Measurements from ENCODE around the gene KASH5.

The KASH5 gene

DNA sequence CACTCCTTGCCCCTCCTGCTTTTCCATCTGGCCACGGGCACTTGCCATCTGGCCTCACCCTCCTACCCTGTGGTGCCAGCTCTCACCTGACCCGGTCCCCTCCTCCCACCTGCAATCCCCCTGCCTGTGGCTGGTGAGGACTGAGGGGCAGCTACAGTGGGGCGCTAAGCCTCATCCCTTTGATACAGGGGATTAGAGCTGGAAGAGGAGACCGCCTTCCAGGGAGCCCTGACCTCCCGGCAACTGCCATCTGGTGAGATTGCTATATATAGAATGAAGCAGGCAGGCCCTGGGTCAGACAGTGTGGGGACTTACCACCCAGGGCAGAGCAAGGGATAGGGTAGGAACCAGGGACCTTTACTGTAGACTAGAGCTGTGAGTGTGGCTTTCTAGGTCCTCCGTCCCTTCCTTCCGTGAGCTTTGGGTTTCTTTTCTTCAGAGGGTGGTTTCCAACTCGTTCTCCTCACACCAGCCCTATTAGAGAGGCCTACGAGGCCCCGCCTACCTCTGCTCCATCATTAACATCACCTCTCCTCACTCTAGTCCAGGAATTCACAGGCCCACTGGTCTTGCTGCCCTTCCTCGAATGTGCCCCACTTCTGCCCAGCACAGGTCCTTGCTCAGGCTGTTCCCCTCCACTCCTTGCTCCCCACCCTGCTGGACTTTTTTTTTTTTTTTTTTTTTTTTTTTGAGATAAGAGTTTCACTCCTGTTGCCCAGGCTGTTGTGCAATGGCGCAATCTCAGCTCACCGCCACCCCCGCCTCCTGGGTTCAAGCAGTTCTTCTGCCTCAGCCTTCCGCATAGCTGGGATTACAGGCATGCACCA, 7.7 kb downstream of the KASH5 start:
- DNase-seq (ENCODE audit: low spot score): peak; percentile 83

DNA sequence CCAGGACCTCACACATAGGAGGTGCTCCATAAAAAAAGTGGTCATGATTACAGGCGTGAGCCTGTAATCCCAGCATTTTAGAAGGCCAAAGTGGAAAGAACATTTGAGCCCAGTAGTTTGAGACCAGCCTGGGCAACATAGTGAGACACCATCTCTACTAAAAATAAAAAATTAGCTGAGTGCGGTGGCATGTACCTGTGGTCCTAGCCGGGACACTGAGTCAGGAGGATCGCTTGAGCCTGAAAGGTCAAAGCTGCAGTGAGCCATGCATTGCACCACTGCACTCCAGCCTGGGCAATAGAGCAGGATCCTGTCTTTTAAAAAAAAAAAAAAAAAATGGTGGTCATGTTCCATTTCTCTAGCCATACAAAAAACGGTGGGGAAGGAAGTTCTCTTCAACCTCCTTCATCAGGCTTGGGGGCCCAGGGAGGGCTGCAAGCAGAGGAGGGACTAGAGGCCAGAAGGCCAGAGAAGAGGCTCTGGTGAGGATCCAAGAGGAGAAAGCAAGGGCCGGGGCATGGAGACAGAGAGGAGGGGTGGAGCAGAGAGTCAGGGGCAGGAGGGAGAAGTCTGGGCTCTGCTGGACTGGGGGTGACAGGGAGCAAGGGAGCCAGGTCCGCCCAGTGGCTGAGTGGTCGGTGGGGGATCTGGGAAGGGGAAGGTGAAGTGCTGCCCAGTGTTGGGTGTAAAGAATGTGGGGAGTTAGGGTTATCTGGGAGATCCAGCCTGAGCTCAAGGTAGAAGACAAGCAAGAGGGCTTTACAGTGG, 8.9 kb downstream of the KASH5 start:
- DNase-seq (ENCODE audit: low spot score): no peak

DNA sequence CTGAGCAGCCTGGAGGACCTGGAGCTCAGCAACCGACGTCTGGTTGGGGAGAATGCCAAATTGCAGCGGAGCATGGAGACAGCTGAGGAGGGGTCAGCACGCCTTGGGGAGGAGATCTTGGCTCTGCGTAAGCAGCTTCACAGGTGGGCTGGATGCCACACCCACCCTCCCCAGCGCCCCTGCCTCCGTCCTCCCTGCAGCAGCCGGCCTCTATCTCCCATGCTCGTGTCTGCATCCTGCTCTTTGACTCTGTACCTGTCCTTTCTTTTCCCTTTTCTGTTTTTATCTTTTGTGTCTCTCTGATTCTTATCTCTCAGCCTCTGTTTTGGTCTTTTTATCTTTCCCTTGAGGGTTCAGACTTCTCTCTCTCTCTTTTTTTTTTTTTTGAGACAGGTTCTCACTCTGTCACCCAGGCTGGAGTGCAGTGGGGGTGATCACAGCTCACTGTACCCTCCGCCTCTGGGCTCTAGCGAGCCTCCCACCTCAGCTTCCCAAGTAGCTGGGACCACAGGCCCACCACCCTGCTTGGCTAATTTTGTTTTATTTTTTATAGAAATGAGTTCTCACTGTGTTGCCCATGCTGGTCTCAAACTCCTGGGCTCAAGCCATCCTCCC, 10.1 kb downstream of the KASH5 start:
- DNase-seq (ENCODE audit: low spot score): peak; percentile 11

GRCh38 chr19:49398931-49399330, 10.9 kb downstream of the KASH5 start:
- peak; percentile 56 for DNase-seq (ENCODE audit: low spot score)

GRCh38 chr19:49400029-49400428, 12.0 kb downstream of the KASH5 start:
- no peak for DNase-seq (ENCODE audit: low spot score)

- peak; percentile 24 for DNase-seq (ENCODE audit: low spot score)
Measured at GRCh38 chr19:49403404-49404187, 15.5 kb downstream of the KASH5 start.

- DNase-seq (ENCODE audit: low spot score): no peak
Measured at GRCh38 chr19:49407079-49407478, 19.0 kb downstream of the KASH5 start.

DNA sequence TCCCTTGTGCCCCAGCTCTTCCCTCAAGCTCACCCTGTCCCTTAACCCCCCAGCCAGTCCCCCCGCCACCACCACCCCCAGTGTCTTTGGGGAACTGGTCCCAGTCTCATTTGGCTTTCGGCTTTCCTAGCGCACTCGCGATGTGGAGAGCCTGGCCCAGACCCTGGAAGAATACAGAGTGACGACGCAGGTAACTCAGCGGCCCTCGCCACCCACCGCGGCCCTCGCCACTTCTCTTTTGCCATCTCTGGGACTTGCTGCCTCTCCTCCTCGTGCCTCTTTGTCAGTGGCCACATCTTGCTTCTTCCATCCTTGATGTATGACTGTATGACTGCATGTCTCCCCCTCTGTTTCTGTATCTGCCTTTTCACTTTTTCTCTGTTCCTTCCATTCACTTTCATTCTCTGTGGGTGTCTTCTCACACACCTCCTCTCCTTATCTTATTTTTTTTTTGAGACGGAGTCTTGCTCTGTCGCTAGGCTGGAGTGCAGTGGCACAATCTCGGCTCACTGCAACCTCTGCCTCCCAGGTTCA, 19.5 kb downstream of the KASH5 start:
- no peak for DNase-seq (ENCODE audit: low spot score)

DNA sequence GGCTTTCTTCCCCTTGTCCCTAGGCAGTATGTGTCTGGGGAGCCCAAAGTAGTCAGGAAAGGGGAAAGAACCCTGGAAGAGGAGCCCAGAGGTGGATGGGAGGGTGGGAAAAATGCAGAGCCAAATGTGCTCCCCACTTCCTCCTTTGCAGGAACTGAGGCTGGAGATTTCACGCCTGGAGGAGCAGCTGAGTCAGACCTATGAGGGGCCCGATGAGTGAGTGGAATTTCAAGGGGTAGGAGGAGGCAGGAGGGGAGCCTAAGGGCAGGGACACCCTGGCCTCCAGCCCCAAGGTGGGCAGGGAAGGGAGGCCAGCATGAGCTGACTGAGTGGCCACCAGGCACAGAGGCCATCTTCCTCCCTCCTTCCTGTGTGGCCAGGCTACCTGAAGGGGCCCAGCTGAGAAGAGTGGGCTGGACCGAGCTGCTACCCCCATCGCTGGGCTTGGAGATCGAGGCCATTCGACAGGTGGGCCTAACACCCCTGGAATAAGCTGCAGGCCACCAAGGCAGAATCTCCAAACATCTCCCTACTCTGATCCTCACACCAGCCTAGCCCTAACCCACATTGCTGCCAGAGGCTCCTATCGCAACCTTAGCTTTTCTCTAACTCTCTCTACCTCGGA, 20.9 kb downstream of the KASH5 start:
- no peak for DNase-seq (ENCODE audit: low spot score)

DNA sequence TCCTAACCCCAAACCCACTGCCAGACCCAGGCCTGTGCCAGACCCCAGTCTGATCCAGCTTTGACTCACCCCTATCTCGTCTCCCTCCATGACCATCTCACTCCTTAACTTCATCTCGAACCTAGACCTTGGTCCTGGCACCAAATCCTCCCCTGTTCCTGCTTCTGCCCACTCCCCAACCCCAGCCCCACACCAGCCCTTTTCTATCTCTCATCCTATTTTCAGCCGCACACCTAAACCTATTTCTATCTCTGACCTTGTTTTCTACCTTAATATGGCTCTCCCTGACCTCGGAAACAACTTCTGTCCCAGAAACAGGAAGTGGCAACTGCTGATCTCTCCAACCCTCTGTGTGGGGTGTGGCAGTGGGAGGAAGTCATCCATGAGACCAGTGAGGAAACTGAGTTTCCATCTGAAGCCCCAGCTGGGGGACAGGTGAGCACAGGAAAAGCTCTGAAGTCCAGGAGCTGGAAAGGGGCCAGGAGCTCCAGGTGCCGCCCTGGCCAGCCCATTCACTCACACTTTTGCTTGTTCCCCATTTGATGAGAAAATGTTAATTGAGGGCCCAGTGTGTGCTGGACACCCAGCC, 21.5 kb downstream of the KASH5 start:
- no peak for DNase-seq (ENCODE audit: low spot score)

DNA sequence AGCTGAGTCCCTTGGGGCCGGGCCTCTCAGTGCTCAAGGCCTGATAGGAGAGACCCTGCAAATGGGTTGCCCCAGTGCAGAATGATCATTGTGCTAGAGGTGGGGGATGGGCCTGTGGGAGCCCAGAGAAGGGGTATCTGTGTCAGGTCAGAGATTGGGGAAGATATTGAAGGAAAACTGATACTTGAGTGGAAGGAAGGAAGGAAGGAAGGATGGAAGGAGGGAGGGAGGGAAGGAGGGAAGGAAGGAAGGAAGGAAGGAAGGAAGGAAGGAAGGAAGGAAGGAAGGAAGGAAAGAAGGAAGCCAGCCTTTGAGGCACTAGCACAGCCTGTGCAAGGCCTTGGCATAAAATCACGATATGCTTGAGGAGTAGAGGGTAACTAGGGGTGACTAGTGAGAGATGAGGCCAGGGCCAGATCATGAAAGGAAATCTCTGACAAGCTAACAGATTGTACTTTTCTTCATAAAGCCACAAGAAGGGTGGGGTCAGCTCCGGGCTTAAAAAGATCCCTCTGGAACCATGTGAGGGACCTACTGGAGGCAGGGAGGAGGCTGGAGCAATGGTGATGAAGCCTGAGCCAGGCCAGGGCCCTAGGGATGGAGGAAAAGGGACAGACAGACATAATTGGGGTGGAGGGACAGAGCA, 23.8 kb downstream of the KASH5 start:
- no peak for DNase-seq (ENCODE audit: low spot score)

- DNase-seq (ENCODE audit: low spot score): no peak
Measured at GRCh38 chr19:49413348-49413747, 25.3 kb downstream of the KASH5 start.

GRCh38 chr19:49414256-49414655, 26.2 kb downstream of the KASH5 start:
- DNase-seq (ENCODE audit: low spot score): no peak

- no peak for DNase-seq (ENCODE audit: low spot score)
Measured at GRCh38 chr19:49415102-49415809, 27.2 kb downstream of the KASH5 start.

- DNase-seq (ENCODE audit: low spot score): no peak
Measured at GRCh38 chr19:49415810-49416200, 27.8 kb downstream of the KASH5 start.

GRCh38 chr19:49417088-49417487, 29.0 kb downstream of the KASH5 start:
- DNase-seq (ENCODE audit: low spot score): no peak

DNA sequence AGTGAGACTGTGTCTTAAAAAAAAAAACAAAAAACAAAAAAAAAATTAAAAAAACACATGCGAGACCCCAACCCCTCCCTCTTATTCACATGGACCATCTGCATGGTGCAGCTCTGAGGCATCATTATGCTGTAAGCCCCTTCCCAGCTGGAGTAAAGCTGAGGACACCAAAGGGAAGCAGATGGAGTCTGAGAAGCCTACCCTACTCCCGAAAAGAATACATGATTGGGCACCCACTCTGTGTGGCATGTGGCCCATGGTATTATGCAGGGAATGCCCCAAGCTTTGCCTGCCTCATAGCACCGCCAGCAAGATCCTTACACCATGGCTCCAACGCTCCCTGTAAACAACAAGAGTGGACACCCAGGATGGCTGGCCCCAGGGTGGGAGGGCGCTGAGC, 30.5 kb downstream of the KASH5 start:
- DNase-seq (ENCODE audit: low spot score): no peak

DNA sequence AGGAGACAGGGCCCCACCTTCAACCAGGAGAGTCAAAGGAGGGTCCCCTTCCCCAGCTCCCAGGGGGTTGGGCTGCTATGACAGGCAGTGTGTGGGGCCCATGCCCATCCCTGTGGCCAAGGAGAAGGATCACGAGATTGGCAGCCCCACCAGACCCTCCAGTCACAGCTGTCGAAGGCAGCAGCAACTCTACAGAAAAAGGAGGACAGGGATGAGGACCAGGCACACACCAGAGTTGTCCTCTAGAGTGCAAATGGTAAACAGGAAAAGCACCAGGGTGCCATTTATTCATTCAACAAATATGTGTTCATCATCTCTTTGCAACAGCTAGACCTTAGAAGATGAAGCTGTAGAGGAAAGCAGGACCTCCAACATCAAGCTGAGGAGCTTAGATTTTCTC, 31.1 kb downstream of the KASH5 start:
- DNase-seq (ENCODE audit: low spot score): no peak

DNA sequence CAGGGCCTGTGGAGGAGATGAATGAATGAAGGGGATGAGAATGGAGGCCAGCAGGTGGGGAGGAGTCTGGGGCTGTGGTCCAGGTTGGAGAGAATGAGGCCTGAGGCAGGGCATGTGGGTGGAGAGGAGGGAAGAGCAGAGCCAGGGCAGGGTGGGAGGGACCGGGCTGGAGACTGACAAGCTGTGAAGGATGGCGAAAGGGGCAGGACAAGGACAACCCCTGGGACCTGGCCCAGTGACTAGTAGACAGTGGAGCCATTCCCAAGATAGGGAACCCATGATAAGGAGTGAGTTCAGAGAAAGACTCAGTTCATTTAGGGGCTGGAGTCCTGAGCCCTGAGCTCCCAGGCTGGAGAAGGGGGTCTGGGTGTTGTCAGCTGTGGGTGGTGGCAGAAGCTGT, 32.2 kb downstream of the KASH5 start:
- DNase-seq (ENCODE audit: low spot score): no peak

Data from cerebellar cortex (tissue), 1 donor.